ENCODE measurements around the gene ACTN4.

GRCh38 chr19:38700902-38701454, 53.5 kb downstream of the ACTN4 start:
- TF ChIP-seq, protein P1, sequence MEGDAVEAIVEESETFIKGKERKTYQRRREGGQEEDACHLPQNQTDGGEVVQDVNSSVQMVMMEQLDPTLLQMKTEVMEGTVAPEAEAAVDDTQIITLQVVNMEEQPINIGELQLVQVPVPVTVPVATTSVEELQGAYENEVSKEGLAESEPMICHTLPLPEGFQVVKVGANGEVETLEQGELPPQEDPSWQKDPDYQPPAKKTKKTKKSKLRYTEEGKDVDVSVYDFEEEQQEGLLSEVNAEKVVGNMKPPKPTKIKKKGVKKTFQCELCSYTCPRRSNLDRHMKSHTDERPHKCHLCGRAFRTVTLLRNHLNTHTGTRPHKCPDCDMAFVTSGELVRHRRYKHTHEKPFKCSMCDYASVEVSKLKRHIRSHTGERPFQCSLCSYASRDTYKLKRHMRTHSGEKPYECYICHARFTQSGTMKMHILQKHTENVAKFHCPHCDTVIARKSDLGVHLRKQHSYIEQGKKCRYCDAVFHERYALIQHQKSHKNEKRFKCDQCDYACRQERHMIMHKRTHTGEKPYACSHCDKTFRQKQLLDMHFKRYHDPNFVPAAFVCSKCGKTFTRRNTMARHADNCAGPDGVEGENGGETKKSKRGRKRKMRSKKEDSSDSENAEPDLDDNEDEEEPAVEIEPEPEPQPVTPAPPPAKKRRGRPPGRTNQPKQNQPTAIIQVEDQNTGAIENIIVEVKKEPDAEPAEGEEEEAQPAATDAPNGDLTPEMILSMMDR (conservative IDR thresholded peaks at IDR 0.05): no peak
- no peak for TF ChIP-seq EZH2 (IDR thresholded peaks at IDR 0.05; ENCODE audit: low read depth)

Data from PC-9 (cell line).